Esophagus squamous epithelium (tissue), 5 donors: ENCODE measurements around the gene CLOCK. TPM values are rescaled to one million over a fixed set of nuclear protein-coding genes. Genes with fewer than 3 reads are reported as not detected.

Experiments
- DNase-seq: peaks from one replicate; lab custom pipeline; 2025; lab: John Stamatoyannopoulos, UW
- H3K27ac ChIP-seq, 4 donors: fragments of 200-600 bp; sonication (generic); one replicate each; pipeline ENCODE4 v1.5.1; 2016 to 2019; ENCODE audit warnings: mild to moderate bottlenecking in 1 of 4
- H3K27me3 ChIP-seq, 4 donors: fragments of 200-600 bp; sonication (generic); 1 replicate in 3 of 4; 2 replicates in 1 of 4; pipeline versions ENCODE4 v1.5.1 to v1.6.0; 2017 to 2021; ENCODE audit warnings: antibody characterized with exemption in 1 of 4
- H3K36me3 ChIP-seq, 3 donors: fragments of 200-600 bp; sonication (generic); one replicate each; pipeline ENCODE4 v1.5.1; 2016 to 2019
- H3K4me1 ChIP-seq, 3 donors: fragments of 200-600 bp; sonication (generic); one replicate each; pipeline ENCODE4 v1.5.1; 2017 to 2019
- H3K4me3 ChIP-seq, 4 donors: fragments of 200-600 bp; sonication (generic); 1 replicate in 3 of 4; 2 replicates in 1 of 4; pipeline ENCODE4 v1.5.1; 2016 to 2019; ENCODE audit warnings: mild to moderate bottlenecking in 2 of 4, moderate library complexity in 1 of 4
- H3K9me3 ChIP-seq, 3 donors: fragments of 200-600 bp; sonication (generic); one replicate each; pipeline ENCODE4 v1.5.1; 2016 to 2019
- CTCF ChIP-seq, 6 experiments: fragments of 450-650 bp in 4 of 6; fragments of 200-600 bp in 2 of 6; sonication (generic) in 2 of 6; IDR thresholded peaks; one replicate each; pipeline ENCODE4 v1.5.1; 2016 to 2019; ENCODE audit warnings: antibody characterized with exemption in 6 of 6, mild to moderate bottlenecking in 4 of 6, moderate library complexity in 4 of 6
- POLR2A ChIP-seq, 4 donors: fragments of 450-650 bp; IDR thresholded peaks; one replicate each; pipeline ENCODE4 v1.6.1; 2017; ENCODE audit warnings: antibody characterized with exemption in 4 of 4, mild to moderate bottlenecking in 4 of 4, moderate library complexity in 3 of 4
- WGBS, 2 donors: methylation state at CpG; one replicate each; pipeline ENCODE4 v1.1.5; 2018; 5-methylcytosine and 5-hydroxymethylcytosine counted together
- intact Hi-C: fragments of 100-400 bp; cut with DNase I; formaldehyde crosslinking; loops from one replicate; pipeline ENCODE4 v1.15.0; 2022
- total RNA-seq, 4 donors: library from RNA; depleted of rRNA; stranded (reverse); fragments of >200 nt; gene quantifications; one replicate each; pipeline ENCODE4 v1.1.0, GENCODE V29; 2016
- donor health status: DM: yes; HTN: yes; CAD: no.

The CLOCK gene
- total RNA-seq, 4 donors from 2014 or later, result 15.2 to 39.3 (median 32.6) TPM

GRCh38 chr4:55416176-55416575 lies 130.5 kb downstream of the CLOCK start:
- no peak for DNase-seq
- no peak overlapping the region for H3K4me3 ChIP-seq
- intact Hi-C loops, result no loop called here
- no peaks in the 10 kb centered on the region for H3K9me3 ChIP-seq
- 84 to 87% methylated on average over 3 of the region's 3 CpGs for WGBS, 2 donors
- TF ChIP-seq CTCF (IDR thresholded peaks at IDR 0.05), result no peak
- TF ChIP-seq POLR2A (IDR thresholded peaks at IDR 0.05), result no peak
- H3K4me1 ChIP-seq, result peaks cover 0 to 3% (median 0%) of the 10 kb centered on the region in 3 donors
- no peak overlapping the region for H3K27ac ChIP-seq
- H3K27me3 ChIP-seq, result no peaks in the 10 kb centered on the region
- peaks cover 0 to 99% (median 25%) of the 10 kb centered on the region in 3 donors for H3K36me3 ChIP-seq

DNA sequence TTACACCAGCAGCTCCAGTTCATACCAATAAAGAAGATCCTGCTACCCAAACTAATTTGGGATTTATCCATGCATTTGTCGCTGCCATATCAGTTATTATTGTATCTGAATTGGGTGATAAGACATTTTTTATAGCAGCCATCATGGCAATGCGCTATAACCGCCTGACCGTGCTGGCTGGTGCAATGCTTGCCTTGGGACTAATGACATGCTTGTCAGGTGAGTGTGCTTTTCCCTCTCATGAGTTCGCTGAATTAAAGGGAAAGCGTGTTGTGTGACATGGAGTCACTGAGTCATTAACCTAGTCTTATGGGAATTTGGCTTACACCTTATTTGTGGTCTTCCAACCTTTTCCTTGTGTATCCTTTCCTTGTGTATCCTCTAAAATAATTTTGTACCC lies 135.1 kb downstream of the CLOCK start:
- 86 to 94% methylated on average over 6 of the region's 6 CpGs for WGBS, 2 donors
- intact Hi-C loops, result no loop called here
- TF ChIP-seq POLR2A (IDR thresholded peaks at IDR 0.05) (no peak), CTCF (IDR thresholded peaks at IDR 0.05) (no peak)
- peaks cover 0 to 41% (median 4%) of the 10 kb centered on the region in 3 donors for H3K4me1 ChIP-seq
- H3K27ac ChIP-seq, result no peak overlapping the region
- no peak for DNase-seq
- H3K9me3 ChIP-seq, result no peaks in the 10 kb centered on the region
- no peaks in the 10 kb centered on the region for H3K27me3 ChIP-seq
- H3K36me3 ChIP-seq, result peaks cover 0 to 76% (median 12%) of the 10 kb centered on the region in 3 donors
- H3K4me3 ChIP-seq, result no peak overlapping the region

DNA sequence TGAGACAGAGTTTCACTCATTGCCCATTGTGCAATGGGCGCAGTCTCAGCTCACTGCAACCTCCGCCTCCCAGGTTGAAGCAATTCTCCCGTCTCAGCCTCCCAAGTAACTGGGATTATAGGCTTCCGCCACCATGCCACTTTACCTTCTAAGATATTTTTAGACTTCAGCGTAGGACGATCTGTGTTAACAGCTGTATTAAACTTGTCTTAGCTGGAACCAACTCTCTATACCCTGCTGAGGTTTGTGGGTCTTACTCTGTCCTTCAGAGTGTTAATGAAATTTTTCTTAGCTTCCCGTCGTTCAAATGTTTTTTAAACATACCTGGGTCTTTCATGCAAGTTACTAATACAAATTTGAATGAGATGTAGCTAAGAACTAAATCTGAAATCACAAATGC lies 136.3 kb downstream of the CLOCK start:
- H3K4me1 ChIP-seq, result peaks cover 0 to 42% (median 4%) of the 10 kb centered on the region in 3 donors
- no peaks in the 10 kb centered on the region for H3K27me3 ChIP-seq
- no peaks in the 10 kb centered on the region for H3K9me3 ChIP-seq
- H3K27ac ChIP-seq, result no peak overlapping the region
- 92 to 97% methylated on average over 8 of the region's 8 CpGs for WGBS, 2 donors
- no peak for DNase-seq
- peaks cover 0 to 76% (median 8%) of the 10 kb centered on the region in 3 donors for H3K36me3 ChIP-seq
- no peak for TF ChIP-seq CTCF (IDR thresholded peaks at IDR 0.05)
- no peak for TF ChIP-seq POLR2A (IDR thresholded peaks at IDR 0.05)
- no peak overlapping the region for H3K4me3 ChIP-seq
- intact Hi-C loops, result no loop called here

- Histone ChIP-seq H3K27ac (no peak overlapping the region), H3K4me3 (no peak overlapping the region), H3K9me3 (no peaks in the 10 kb centered on the region), H3K27me3 (no peaks in the 10 kb centered on the region), H3K4me1 (peaks cover 0 to 42% (median 4%) of the 10 kb centered on the region in 3 donors), H3K36me3 (peaks cover 0 to 76% (median 8%) of the 10 kb centered on the region in 3 donors)
- TF ChIP-seq CTCF (IDR thresholded peaks at IDR 0.05) (no peak), POLR2A (IDR thresholded peaks at IDR 0.05) (no peak)
- DNase-seq, result no peak
- intact Hi-C loops, result no loop called here
- WGBS, 2 donors, result 56% methylated on average over 10 of the region's 10 CpGs
These were observed 137.1 kb downstream of the CLOCK start for GRCh38 chr4:55409468-55410171.

- 51 to 54% methylated on average over 3 of the region's 3 CpGs for WGBS, 2 donors
- Histone ChIP-seq H3K4me3 (no peak overlapping the region), H3K4me1 (peaks cover 0 to 42% (median 4%) of the 10 kb centered on the region in 3 donors), H3K36me3 (peaks cover 0 to 76% (median 6%) of the 10 kb centered on the region in 3 donors), H3K27ac (no peak overlapping the region), H3K9me3 (no peaks in the 10 kb centered on the region), H3K27me3 (no peaks in the 10 kb centered on the region)
- no peak for DNase-seq
- no peak for TF ChIP-seq CTCF (IDR thresholded peaks at IDR 0.05)
- no peak for TF ChIP-seq POLR2A (IDR thresholded peaks at IDR 0.05)
- intact Hi-C loops, result no loop called here
These were observed 138.9 kb downstream of the CLOCK start for GRCh38 chr4:55407764-55408163.
